ENCODE measurements around the gene NT5E.

NT5E gene

GRCh38 chr6:85429346-85429745, 20.5 kb upstream of the NT5E start:
- Histone ChIP-seq H3K27me3 (ENCODE audit: insufficient read depth, low read length, poor library complexity, severe bottlenecking) (no peaks in the 10 kb centered on the region), H3K9me3 (ENCODE audit: insufficient read depth, low read depth, low read length) (peaks cover 4% of the 10 kb centered on the region; the same call in 1 of the 2 replicates), H3K9ac (ENCODE audit: low read depth, low read length, poor library complexity, severe bottlenecking) (no peak overlapping the region), H3F3A (ENCODE audit: low read depth) (no peaks in the 10 kb centered on the region), H3K4me2 (ENCODE audit: low read depth, low read length, poor library complexity, severe bottlenecking) (no peak overlapping the region), H3K4me3 (ENCODE audit: low read length, poor library complexity, severe bottlenecking) (no peak overlapping the region), H4K20me1 (ENCODE audit: insufficient read depth, low read length, poor library complexity, severe bottlenecking) (no peaks in the 10 kb centered on the region), H3K4me1 (ENCODE audit: insufficient read depth, low read length, poor library complexity, severe bottlenecking) (no peaks in the 10 kb centered on the region), H3K9me2 (replicated peaks; ENCODE audit: low read depth, low read length) (no peaks in the 10 kb centered on the region), H3K36me3 (ENCODE audit: insufficient read depth, low read length) (no peaks in the 10 kb centered on the region), H2AFZ (ENCODE audit: low read length) (no peak overlapping the region), H3K79me2 (ENCODE audit: insufficient read depth, low read length) (no peaks in the 10 kb centered on the region)
- TF ChIP-seq CTCF (conservative IDR thresholded peaks at IDR 0.05; ENCODE audit: low read length) (no peak), EZH2phosphoT487 (IDR thresholded peaks at IDR 0.05; ENCODE audit: borderline replicate concordance) (no peak)

DNA sequence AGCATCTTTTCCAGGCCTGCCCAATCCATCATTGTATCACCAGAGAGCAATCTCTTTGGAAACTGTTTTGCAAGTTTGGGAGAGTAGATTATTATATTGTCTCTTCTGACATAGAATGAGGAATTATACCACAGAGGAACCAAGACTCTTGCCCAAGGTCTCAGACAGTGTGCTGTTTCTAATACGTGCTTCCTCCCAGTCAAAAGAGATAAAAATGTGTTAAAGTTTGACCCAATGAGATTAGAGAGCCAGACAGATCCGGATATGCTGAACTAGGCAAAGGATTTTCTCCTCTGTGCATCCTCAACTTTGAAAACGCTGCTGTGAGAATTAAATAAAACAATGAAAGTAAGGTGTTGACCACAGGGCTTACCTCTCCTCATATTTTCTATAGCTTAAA, 18.6 kb upstream of the NT5E start:
- Histone ChIP-seq H3K9me3 (ENCODE audit: insufficient read depth, low read depth, low read length) (peaks cover 4% of the 10 kb centered on the region; the same call in 1 of the 2 replicates), H3K4me3 (ENCODE audit: low read length, poor library complexity, severe bottlenecking) (no peak overlapping the region), H3K79me2 (ENCODE audit: insufficient read depth, low read length) (no peaks in the 10 kb centered on the region), H3K4me2 (ENCODE audit: low read depth, low read length, poor library complexity, severe bottlenecking) (no peak overlapping the region), H3K9me2 (replicated peaks; ENCODE audit: low read depth, low read length) (no peaks in the 10 kb centered on the region), H3K27me3 (ENCODE audit: insufficient read depth, low read length, poor library complexity, severe bottlenecking) (no peaks in the 10 kb centered on the region), H3F3A (ENCODE audit: low read depth) (no peaks in the 10 kb centered on the region), H3K4me1 (ENCODE audit: insufficient read depth, low read length, poor library complexity, severe bottlenecking) (no peaks in the 10 kb centered on the region), H2AFZ (ENCODE audit: low read length) (no peak overlapping the region), H3K36me3 (ENCODE audit: insufficient read depth, low read length) (no peaks in the 10 kb centered on the region), H3K9ac (ENCODE audit: low read depth, low read length, poor library complexity, severe bottlenecking) (no peak overlapping the region), H4K20me1 (ENCODE audit: insufficient read depth, low read length, poor library complexity, severe bottlenecking) (no peaks in the 10 kb centered on the region)
- TF ChIP-seq EZH2phosphoT487 (IDR thresholded peaks at IDR 0.05; ENCODE audit: borderline replicate concordance), result no peak
- no peak for TF ChIP-seq CTCF (conservative IDR thresholded peaks at IDR 0.05; ENCODE audit: low read length)

- H3K79me2 ChIP-seq (ENCODE audit: insufficient read depth, low read length), result no peaks in the 10 kb centered on the region
- no peaks in the 10 kb centered on the region for H3K9me3 ChIP-seq (ENCODE audit: insufficient read depth, low read depth, low read length)
- H3K27me3 ChIP-seq (ENCODE audit: insufficient read depth, low read length, poor library complexity, severe bottlenecking), result no peaks in the 10 kb centered on the region
- H3K36me3 ChIP-seq (ENCODE audit: insufficient read depth, low read length), result no peaks in the 10 kb centered on the region
- H3K9ac ChIP-seq (ENCODE audit: low read depth, low read length, poor library complexity, severe bottlenecking), result no peak overlapping the region
- TF ChIP-seq EZH2phosphoT487 (IDR thresholded peaks at IDR 0.05; ENCODE audit: borderline replicate concordance) (no peak), CTCF (conservative IDR thresholded peaks at IDR 0.05; ENCODE audit: low read length) (no peak)
- H3K9me2 ChIP-seq (replicated peaks; ENCODE audit: low read depth, low read length), result no peaks in the 10 kb centered on the region
- H3K4me1 ChIP-seq (ENCODE audit: insufficient read depth, low read length, poor library complexity, severe bottlenecking), result no peaks in the 10 kb centered on the region
- H3F3A ChIP-seq (ENCODE audit: low read depth), result no peaks in the 10 kb centered on the region
- H3K4me2 ChIP-seq (ENCODE audit: low read depth, low read length, poor library complexity, severe bottlenecking), result no peak overlapping the region
- no peak overlapping the region for H3K4me3 ChIP-seq (ENCODE audit: low read length, poor library complexity, severe bottlenecking)
- no peaks in the 10 kb centered on the region for H4K20me1 ChIP-seq (ENCODE audit: insufficient read depth, low read length, poor library complexity, severe bottlenecking)
- H2AFZ ChIP-seq (ENCODE audit: low read length), result no peak overlapping the region
Observed at GRCh38 chr6:85432554-85432953, 17.3 kb upstream of the NT5E start.

Data from Loucy (cell line).